LNCaP clone FGC (cell line): Measurements from ENCODE around the gene RALGPS1.

Experiments
- DNase-seq: peaks from one replicate; pipeline ENCODE4 v3.0.0-alpha.2; 2011; ENCODE audit warnings: low read depth
- H3K4me3 ChIP-seq: 2 replicates; pipeline ENCODE4 v1.5.1; 2011; ENCODE audit warnings: mild to moderate bottlenecking, low read depth, low read length, control low read depth
- CTCF ChIP-seq: IDR thresholded peaks from 2 replicates; pipeline ENCODE4 v1.5.1; 2012; ENCODE audit warnings: mild to moderate bottlenecking; ENCODE audit not compliant: control insufficient read depth, insufficient read depth; ENCODE audit errors: extremely low read depth

RALGPS1 gene

GRCh38 chr9:127224883-127225739 is 310.5 kb downstream of the RALGPS1 start:
- no peak for DNase-seq
- TF ChIP-seq CTCF, result 0 out of 2 replicates have a peak, but pooled peaks have one; percentile 10
- peak overlapping the region; percentile 69 for H3K4me3 ChIP-seq

- no peak for DNase-seq
- no peak for TF ChIP-seq CTCF
Observed at GRCh38 chr9:127225801-127226625, 311.4 kb downstream of the RALGPS1 start.

GRCh38 chr9:127229691-127230417 is 315.3 kb downstream of the RALGPS1 start:
- TF ChIP-seq CTCF, result no peak
- no peak overlapping the region for H3K4me3 ChIP-seq

More at GRCh38 chr9:127225801-127226625, 311.4 kb downstream of the RALGPS1 start:
- peak overlapping the region; percentile 69 for H3K4me3 ChIP-seq

GRCh38 chr9:127231666-127232065 is 317.1 kb downstream of the RALGPS1 start:
- no peak for TF ChIP-seq CTCF
- H3K4me3 ChIP-seq, result no peak overlapping the region
- DNase-seq, result no peak

More at GRCh38 chr9:127229691-127230417, 315.3 kb downstream of the RALGPS1 start:
- no peak for DNase-seq

GRCh38 chr9:127232833-127233549 is 318.4 kb downstream of the RALGPS1 start:
- H3K4me3 ChIP-seq, result no peak overlapping the region
- TF ChIP-seq CTCF, result no peak
- DNase-seq, result no peak

GRCh38 chr9:127233550-127233949 is 319.0 kb downstream of the RALGPS1 start:
- H3K4me3 ChIP-seq, result no peak overlapping the region
- no peak for DNase-seq
- TF ChIP-seq CTCF, result no peak
